Gastrocnemius medialis (tissue), 4 donors: Measurements from ENCODE around the gene ITPR3. TPM values are rescaled to one million over a fixed set of nuclear protein-coding genes. Genes with fewer than 3 reads are reported as not detected.

ENCODE experiments used
- ATAC-seq, 2 donors: fragments of 150-250 bp; one replicate each; pipeline ENCODE4 v1.9.1; 2016
- DNase-seq, 2 donors: peaks; one replicate each; pipeline ENCODE4 v3.0.0-alpha.2; 2019
- H3K27ac ChIP-seq, 4 donors: fragments of 200-600 bp; sonication (generic); 1 replicate in 1 of 4; 2 replicates in 3 of 4; pipeline ENCODE4 v1.5.1; 2016 to 2018; ENCODE audit warnings: mild to moderate bottlenecking in 2 of 4, moderate library complexity in 1 of 4
- H3K27me3 ChIP-seq, 3 donors: fragments of 200-600 bp; sonication (generic) in 2 of 3; 1 replicate in 1 of 3; 2 replicates in 2 of 3; pipeline versions ENCODE4 v1.5.1 to v1.6.0; 2016 to 2019; ENCODE audit warnings: mild to moderate bottlenecking in 1 of 3, moderate library complexity in 1 of 3
- H3K36me3 ChIP-seq, 2 donors: fragments of 200-600 bp; sonication (generic) in 1 of 2; one replicate each; pipeline ENCODE4 v1.5.1; 2017 to 2018
- H3K4me1 ChIP-seq, 2 donors: fragments of 200-600 bp; sonication (generic) in 1 of 2; one replicate each; pipeline ENCODE4 v1.5.1; 2016 to 2017; ENCODE audit warnings: mild to moderate bottlenecking in 2 of 2
- H3K4me3 ChIP-seq, 4 donors: fragments of 200-600 bp; sonication (generic) in 3 of 4; 1 replicate in 1 of 4; 2 replicates in 3 of 4; pipeline ENCODE4 v1.5.1; 2016 to 2019; ENCODE audit warnings: mild to moderate bottlenecking in 2 of 4
- H3K9me3 ChIP-seq, 3 donors: fragments of 200-600 bp; sonication (generic) in 2 of 3; 1 replicate in 1 of 3; 2 replicates in 2 of 3; pipeline ENCODE4 v1.5.1; 2016 to 2019
- POLR2A ChIP-seq, 2 donors: fragments of 450-650 bp; IDR thresholded peaks; one replicate each; pipeline ENCODE4 v1.6.1; 2017; ENCODE audit warnings: antibody characterized with exemption in 2 of 2, mild to moderate bottlenecking in 2 of 2, moderate library complexity in 2 of 2
- in situ Hi-C, 4 donors: fragments of 200-750 bp; cut with MboI; loops; one replicate each; pipeline versions ENCODE4 v1.15.0 to v1.8.0; 2017; ENCODE audit warnings: low sequenced_read_pairs in 4 of 4
- intact Hi-C: fragments of 100-400 bp; cut with DNase I; formaldehyde crosslinking; loops from one replicate; pipeline ENCODE4 v1.15.1; 2023; ENCODE audit warnings: low total_unique reads
- total RNA-seq, 4 donors: library from RNA; depleted of rRNA; stranded (reverse); fragments of >200 nt; gene quantifications; one replicate each; pipeline versions ENCODE4 v1.1.0 to v1.2.3, GENCODE V29; 2016
- TF ChIP-seq, protein P1 (sequence below), 5 experiments: fragments of 450-650 bp in 3 of 5; fragments of 200-600 bp in 2 of 5; sonication (generic) in 2 of 5; IDR thresholded peaks in 4 of 5; conservative IDR thresholded peaks in 1 of 5; 1 replicate in 4 of 5; 2 replicates in 1 of 5; pipeline ENCODE4 v1.5.1; 2016 to 2019; ENCODE audit warnings: antibody characterized with exemption in 5 of 5, mild to moderate bottlenecking in 3 of 5, moderate library complexity in 3 of 5

The ITPR3 gene
- total RNA-seq, 4 donors from 2014 or later = 1.9 to 6.8 (median 4.2) TPM

DNA sequence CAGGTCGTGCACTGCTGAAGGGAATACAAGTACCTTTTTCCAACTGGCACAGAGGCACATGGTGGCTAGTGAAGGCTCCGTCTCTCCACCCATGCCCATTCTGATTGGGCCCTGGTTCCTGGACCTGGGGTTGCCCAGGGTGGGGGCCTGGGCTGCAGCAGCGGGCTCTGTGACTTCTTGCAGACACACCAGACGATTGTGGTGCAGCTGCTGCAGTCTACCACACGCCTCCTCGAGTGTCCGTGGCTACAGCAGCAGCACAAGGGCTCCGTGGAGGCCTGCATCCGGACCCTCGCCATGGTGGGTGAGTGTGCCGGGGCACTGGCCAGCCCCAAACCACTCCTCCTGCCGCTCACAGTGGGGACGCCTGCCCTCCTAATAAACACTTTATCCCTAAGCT is 61.2 kb downstream of the ITPR3 start:
- DNase-seq (no peak), ATAC-seq (no peak)
- H3K4me1 ChIP-seq = no peaks in the 10 kb centered on the region
- H3K27me3 ChIP-seq = no peaks in the 10 kb centered on the region
- in situ Hi-C loops (no loop called here), intact Hi-C loops (no loop called here)
- no peak overlapping the region for H3K4me3 ChIP-seq
- TF ChIP-seq POLR2A (IDR thresholded peaks at IDR 0.05) = no peak
- TF ChIP-seq, protein P1, sequence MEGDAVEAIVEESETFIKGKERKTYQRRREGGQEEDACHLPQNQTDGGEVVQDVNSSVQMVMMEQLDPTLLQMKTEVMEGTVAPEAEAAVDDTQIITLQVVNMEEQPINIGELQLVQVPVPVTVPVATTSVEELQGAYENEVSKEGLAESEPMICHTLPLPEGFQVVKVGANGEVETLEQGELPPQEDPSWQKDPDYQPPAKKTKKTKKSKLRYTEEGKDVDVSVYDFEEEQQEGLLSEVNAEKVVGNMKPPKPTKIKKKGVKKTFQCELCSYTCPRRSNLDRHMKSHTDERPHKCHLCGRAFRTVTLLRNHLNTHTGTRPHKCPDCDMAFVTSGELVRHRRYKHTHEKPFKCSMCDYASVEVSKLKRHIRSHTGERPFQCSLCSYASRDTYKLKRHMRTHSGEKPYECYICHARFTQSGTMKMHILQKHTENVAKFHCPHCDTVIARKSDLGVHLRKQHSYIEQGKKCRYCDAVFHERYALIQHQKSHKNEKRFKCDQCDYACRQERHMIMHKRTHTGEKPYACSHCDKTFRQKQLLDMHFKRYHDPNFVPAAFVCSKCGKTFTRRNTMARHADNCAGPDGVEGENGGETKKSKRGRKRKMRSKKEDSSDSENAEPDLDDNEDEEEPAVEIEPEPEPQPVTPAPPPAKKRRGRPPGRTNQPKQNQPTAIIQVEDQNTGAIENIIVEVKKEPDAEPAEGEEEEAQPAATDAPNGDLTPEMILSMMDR (IDR thresholded peaks at IDR 0.05 in 4 of 5, conservative IDR thresholded peaks at IDR 0.05 in 1 of 5) = no peak
- H3K27ac ChIP-seq = no peak overlapping the region
- H3K9me3 ChIP-seq = no peaks in the 10 kb centered on the region
- no peaks in the 10 kb centered on the region for H3K36me3 ChIP-seq

DNA sequence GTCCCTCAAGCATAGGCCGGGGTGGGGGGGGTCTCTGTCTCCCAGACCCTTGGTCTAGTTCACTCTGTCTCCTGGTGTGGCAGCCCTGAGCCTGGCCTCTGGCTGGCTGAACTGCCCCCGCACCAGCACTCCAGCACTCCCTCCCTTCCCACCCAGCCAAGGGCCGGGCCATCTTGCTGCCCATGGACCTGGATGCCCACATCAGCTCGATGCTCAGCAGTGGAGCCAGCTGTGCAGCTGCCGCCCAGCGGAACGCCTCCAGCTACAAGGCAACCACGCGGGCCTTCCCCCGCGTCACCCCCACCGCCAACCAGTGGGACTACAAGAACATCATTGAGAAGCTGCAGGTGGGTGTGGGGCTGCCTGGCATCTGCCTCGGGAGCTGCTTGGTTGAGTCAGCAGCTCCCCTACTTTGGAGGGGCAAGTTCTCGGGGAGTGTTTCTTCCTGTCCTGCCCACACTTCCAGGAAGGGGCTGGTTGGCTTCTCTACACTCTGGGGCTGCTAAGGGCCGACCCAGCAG is 62.0 kb downstream of the ITPR3 start:
- no peak overlapping the region for H3K27ac ChIP-seq
- DNase-seq = no peak
- TF ChIP-seq POLR2A (IDR thresholded peaks at IDR 0.05) = no peak
- TF ChIP-seq, protein P1 (IDR thresholded peaks at IDR 0.05 in 4 of 5, conservative IDR thresholded peaks at IDR 0.05 in 1 of 5) = no peak
- no peak overlapping the region for H3K4me3 ChIP-seq
- in situ Hi-C loops (no loop called here), intact Hi-C loops (no loop called here)
- no peak for ATAC-seq
- H3K4me1 ChIP-seq = no peaks in the 10 kb centered on the region
- no peaks in the 10 kb centered on the region for H3K9me3 ChIP-seq
- no peaks in the 10 kb centered on the region for H3K36me3 ChIP-seq
- H3K27me3 ChIP-seq = no peaks in the 10 kb centered on the region

DNA sequence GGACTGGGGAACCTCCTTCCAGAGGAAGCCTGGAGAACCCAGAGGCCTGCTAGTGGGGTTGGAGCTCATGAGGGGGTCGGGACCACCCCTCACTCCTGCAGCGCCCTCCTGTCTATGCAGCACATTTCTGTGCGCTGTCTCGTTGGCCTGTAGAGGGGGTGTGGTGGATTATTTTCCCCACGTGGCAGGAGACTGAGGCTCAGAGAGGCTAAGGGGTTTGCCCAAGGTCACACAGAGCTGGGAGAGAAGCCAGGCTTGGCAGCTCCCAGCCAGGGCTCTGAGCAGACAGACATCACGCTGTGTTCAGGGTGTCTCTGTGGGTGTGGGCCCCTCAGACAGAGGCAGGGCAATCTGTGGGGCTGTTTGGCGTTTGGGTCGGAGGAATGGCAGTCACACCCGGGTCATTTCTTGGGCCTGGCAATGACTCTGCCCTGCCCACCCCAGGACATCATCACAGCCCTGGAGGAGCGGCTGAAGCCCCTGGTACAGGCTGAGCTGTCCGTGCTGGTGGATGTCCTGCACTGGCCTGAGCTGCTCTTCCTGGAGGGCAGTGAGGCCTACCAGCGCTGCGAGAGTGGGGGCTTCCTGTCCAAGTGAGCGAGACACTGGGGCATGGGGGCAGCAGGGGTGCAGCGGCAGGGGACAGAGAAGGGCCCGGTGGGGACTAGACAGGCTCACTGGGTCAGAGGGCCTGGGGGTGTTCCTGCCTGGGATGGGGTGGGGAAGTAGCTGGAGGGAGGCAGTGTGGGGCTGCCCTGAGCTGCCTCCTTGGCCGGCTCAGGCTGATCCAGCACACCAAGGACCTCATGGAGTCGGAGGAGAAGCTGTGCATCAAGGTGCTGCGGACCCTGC is 62.7 kb downstream of the ITPR3 start:
- ATAC-seq (no peak), DNase-seq (no peak)
- Histone ChIP-seq H3K4me1 (no peaks in the 10 kb centered on the region), H3K36me3 (no peaks in the 10 kb centered on the region), H3K27me3 (no peaks in the 10 kb centered on the region), H3K4me3 (no peak overlapping the region), H3K27ac (no peak overlapping the region), H3K9me3 (no peaks in the 10 kb centered on the region)
- intact Hi-C loops (no loop called here), in situ Hi-C loops (no loop called here)
- TF ChIP-seq POLR2A (IDR thresholded peaks at IDR 0.05) = no peak
- TF ChIP-seq, protein P1 (IDR thresholded peaks at IDR 0.05 in 4 of 5, conservative IDR thresholded peaks at IDR 0.05 in 1 of 5) = no peak

DNA sequence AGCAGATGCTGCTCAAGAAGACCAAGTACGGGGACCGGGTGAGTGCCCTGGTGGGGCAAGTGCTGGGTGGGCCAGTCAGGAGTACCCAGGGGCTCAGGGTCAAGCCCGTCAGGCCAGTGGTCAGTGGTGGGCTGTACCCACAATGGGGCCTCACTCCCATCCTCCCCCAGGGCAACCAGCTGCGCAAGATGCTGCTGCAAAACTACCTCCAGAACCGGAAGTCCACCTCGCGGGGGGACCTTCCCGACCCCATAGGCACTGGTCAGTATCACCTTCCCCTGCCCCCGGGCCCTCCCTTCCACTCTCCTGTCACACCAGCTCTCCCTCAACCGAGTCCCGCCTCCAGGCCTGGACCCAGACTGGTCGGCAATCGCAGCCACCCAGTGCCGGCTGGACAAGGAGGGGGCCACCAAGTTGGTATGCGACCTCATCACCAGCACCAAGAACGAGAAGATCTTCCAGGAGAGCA is 63.3 kb downstream of the ITPR3 start:
- in situ Hi-C loops = no loop called here
- Histone ChIP-seq H3K27ac (no peak overlapping the region), H3K36me3 (no peaks in the 10 kb centered on the region), H3K4me3 (no peak overlapping the region), H3K9me3 (no peaks in the 10 kb centered on the region), H3K27me3 (no peaks in the 10 kb centered on the region), H3K4me1 (no peaks in the 10 kb centered on the region)
- DNase-seq (no peak), ATAC-seq (no peak)
- TF ChIP-seq, protein P1 (IDR thresholded peaks at IDR 0.05 in 4 of 5, conservative IDR thresholded peaks at IDR 0.05 in 1 of 5) = no peak
- TF ChIP-seq POLR2A (IDR thresholded peaks at IDR 0.05) = no peak
- intact Hi-C loops = no loop called here
